Fibroblast of the conjunctiva (primary cell): ENCODE results near the gene TFPT.

Experiments
- DNase-seq: peaks from one replicate; pipeline ENCODE4 v3.0.0-alpha.2; 2010; ENCODE audit warnings: low read depth

Gene TFPT

GRCh38 chr19:54115109-54116063, at the start of gene TFPT, which contains the start of gene PRPF31:
TSS of gene TFPT (minus strand) at chr19:54115657. CDS start at chr19:54115269, 388 bp downstream.
TSS of gene PRPF31 (plus strand) at chr19:54115754. CDS start at chr19:54118279, 2,525 bp downstream.
- peak; percentile 89 for DNase-seq

- DNase-seq = no peak
Measured at GRCh38 chr19:54165222-54165621, 49.8 kb upstream of the TFPT start.

GRCh38 chr19:54164369-54165068, 49.1 kb upstream of the TFPT start:
- DNase-seq = no peak

GRCh38 chr19:54162884-54163283, 47.4 kb upstream of the TFPT start:
- no peak for DNase-seq

- DNase-seq = no peak
Measured at GRCh38 chr19:54162241-54162805, 46.9 kb upstream of the TFPT start.

- no peak for DNase-seq
Measured at GRCh38 chr19:54160854-54161253, 45.4 kb upstream of the TFPT start.

GRCh38 chr19:54160182-54160811, 44.8 kb upstream of the TFPT start:
- no peak for DNase-seq

- peak; percentile 100 for DNase-seq
Measured at GRCh38 chr19:54159352-54160181, 44.1 kb upstream of the TFPT start, which contains the start of gene LENG1. TSS of gene LENG1 (minus strand) at chr19:54159721. CDS start at chr19:54159695, 26 bp downstream.

GRCh38 chr19:54158812-54159351, 43.4 kb upstream of the TFPT start:
- no peak for DNase-seq

GRCh38 chr19:54156953-54157352, 41.5 kb upstream of the TFPT start:
- no peak for DNase-seq

- DNase-seq = no peak
Measured at GRCh38 chr19:54156490-54156889, 41.0 kb upstream of the TFPT start.

- DNase-seq = no peak
Measured at GRCh38 chr19:54155694-54156093, 40.2 kb upstream of the TFPT start.

GRCh38 chr19:54154603-54155345, 39.3 kb upstream of the TFPT start:
- no peak for DNase-seq

- no peak for DNase-seq
Measured at GRCh38 chr19:54153731-54154326, 38.4 kb upstream of the TFPT start.

GRCh38 chr19:54152878-54153524, 37.5 kb upstream of the TFPT start:
- no peak for DNase-seq

GRCh38 chr19:54152267-54152666, 36.8 kb upstream of the TFPT start:
- no peak for DNase-seq

GRCh38 chr19:54151362-54152035, 36.0 kb upstream of the TFPT start:
- DNase-seq = no peak

GRCh38 chr19:54149021-54149812, 33.8 kb upstream of the TFPT start:
- no peak for DNase-seq
